ENCODE data around the gene PANK2.
"Not testable (repeated sequence)": the region's sequence is repeated elsewhere in the genome, so short reads cannot be mapped to it uniquely, and the experiment has no call there.

GRCh38 chr20:3878921-3879274 is 10.3 kb upstream of the PANK2 start:
- not testable (repeated sequence) for TF ChIP-seq CTCF (IDR thresholded peaks at IDR 0.05 in 8 of 11, conservative IDR thresholded peaks at IDR 0.05 in 3 of 11); POLR2AphosphoS5 (IDR thresholded peaks at IDR 0.05)

Measured in spleen (tissue), 7 donors.